ENCODE data around the gene IFNA4. TPM values are rescaled to one million over a fixed set of nuclear protein-coding genes. Genes with fewer than 3 reads are reported as not detected.
"Not testable (repeated sequence)": the region's sequence is repeated elsewhere in the genome, so short reads cannot be mapped to it uniquely, and the experiment has no call there.

The IFNA4 gene
- total RNA-seq, 1 donor from 2014 or later: not detected

GRCh38 chr9:21194867-21195776, 7.7 kb upstream of the IFNA4 start:
- not testable (repeated sequence) for H3K27ac Mint-ChIP-seq (ENCODE audit: unreplicated experiment); H3K9me3 Mint-ChIP-seq (ENCODE audit: low read depth)
- TF ChIP-seq CTCF (IDR thresholded peaks at IDR 0.05): peak; percentile 77

GRCh38 chr9:21182810-21183736, 4.3 kb downstream of the IFNA4 start:
- H3K27ac Mint-ChIP-seq (ENCODE audit: unreplicated experiment); H3K36me3 Mint-ChIP-seq (ENCODE audit: low read depth); H3K9me3 Mint-ChIP-seq (ENCODE audit: low read depth); H3K4me1 Mint-ChIP-seq (ENCODE audit: low read depth); DNase-seq (ENCODE audit: low spot score); H3K4me3 Mint-ChIP-seq (ENCODE audit: unreplicated experiment): not testable (repeated sequence)
- peaks cover 31% of the 10 kb centered on the region for H3K27me3 Mint-ChIP-seq (ENCODE audit: low read depth)
- peak; percentile 64 for TF ChIP-seq CTCF (IDR thresholded peaks at IDR 0.05)

More at GRCh38 chr9:21194867-21195776, 7.7 kb upstream of the IFNA4 start:
- H3K36me3 Mint-ChIP-seq (ENCODE audit: low read depth); H3K4me1 Mint-ChIP-seq (ENCODE audit: low read depth); H3K4me3 Mint-ChIP-seq (ENCODE audit: unreplicated experiment); DNase-seq (ENCODE audit: low spot score): not testable (repeated sequence)
- peaks cover 31% of the 10 kb centered on the region for H3K27me3 Mint-ChIP-seq (ENCODE audit: low read depth)

- Mint-ChIP-seq H3K27ac (ENCODE audit: unreplicated experiment) (no peak overlapping the region), H3K36me3 (ENCODE audit: low read depth) (no peaks in the 10 kb centered on the region), H3K27me3 (ENCODE audit: low read depth) (peaks cover 46% of the 10 kb centered on the region), H3K4me1 (ENCODE audit: low read depth) (no peaks in the 10 kb centered on the region), H3K4me3 (ENCODE audit: unreplicated experiment) (no peak overlapping the region), H3K9me3 (ENCODE audit: low read depth) (no peaks in the 10 kb centered on the region)
- TF ChIP-seq CTCF (IDR thresholded peaks at IDR 0.05): no peak
- DNase-seq (ENCODE audit: low spot score): no peak
These were observed 12.7 kb downstream of the IFNA4 start for GRCh38 chr9:21174671-21175070.

- Mint-ChIP-seq H3K36me3 (ENCODE audit: low read depth) (no peaks in the 10 kb centered on the region), H3K4me3 (ENCODE audit: unreplicated experiment) (no peak overlapping the region), H3K4me1 (ENCODE audit: low read depth) (no peaks in the 10 kb centered on the region), H3K9me3 (ENCODE audit: low read depth) (no peaks in the 10 kb centered on the region), H3K27me3 (ENCODE audit: low read depth) (peaks cover 43% of the 10 kb centered on the region), H3K27ac (ENCODE audit: unreplicated experiment) (no peak overlapping the region)
- DNase-seq (ENCODE audit: low spot score): no peak
- TF ChIP-seq CTCF (IDR thresholded peaks at IDR 0.05): no peak
These were observed 15.2 kb downstream of the IFNA4 start for GRCh38 chr9:21172156-21172555.

GRCh38 chr9:21171351-21171750, 16.0 kb downstream of the IFNA4 start:
- no peak for TF ChIP-seq CTCF (IDR thresholded peaks at IDR 0.05)
- no peaks in the 10 kb centered on the region for H3K9me3 Mint-ChIP-seq (ENCODE audit: low read depth)
- H3K4me3 Mint-ChIP-seq (ENCODE audit: unreplicated experiment): no peak overlapping the region
- H3K4me1 Mint-ChIP-seq (ENCODE audit: low read depth): no peaks in the 10 kb centered on the region
- H3K27me3 Mint-ChIP-seq (ENCODE audit: low read depth): peaks cover 42% of the 10 kb centered on the region
- H3K27ac Mint-ChIP-seq (ENCODE audit: unreplicated experiment): no peak overlapping the region
- no peaks in the 10 kb centered on the region for H3K36me3 Mint-ChIP-seq (ENCODE audit: low read depth)
- no peak for DNase-seq (ENCODE audit: low spot score)

GRCh38 chr9:21166560-21166959, 20.8 kb downstream of the IFNA4 start, which contains the start of gene IFNA21:
IFNA21 (minus strand) TSS chr9:21166660; CDS start chr9:21166612, 48 bp downstream.
- H3K4me3 Mint-ChIP-seq (ENCODE audit: unreplicated experiment); H3K36me3 Mint-ChIP-seq (ENCODE audit: low read depth); H3K27ac Mint-ChIP-seq (ENCODE audit: unreplicated experiment); H3K9me3 Mint-ChIP-seq (ENCODE audit: low read depth); H3K4me1 Mint-ChIP-seq (ENCODE audit: low read depth); DNase-seq (ENCODE audit: low spot score): not testable (repeated sequence)
- peaks cover 33% of the 10 kb centered on the region for H3K27me3 Mint-ChIP-seq (ENCODE audit: low read depth)

Measured in chondrocyte (in vitro differentiated cells).